Thyroid gland (tissue), 4 donors: ENCODE measurements around the gene SZRD1.

Source experiments
- CTCF ChIP-seq, 6 experiments: fragments of 200-600 bp in 3 of 6; fragments of 450-650 bp in 3 of 6; sonication (generic) in 3 of 6; IDR thresholded peaks; one replicate each; pipeline ENCODE4 v1.5.1; 2016 to 2019; ENCODE audit warnings: antibody characterized with exemption in 6 of 6, mild to moderate bottlenecking in 2 of 6, inconsistent platforms in 1 of 6, moderate library complexity in 1 of 6
- POLR2A ChIP-seq, 2 donors: fragments of 450-650 bp; IDR thresholded peaks; one replicate each; pipeline ENCODE4 v1.6.1; 2017; ENCODE audit warnings: antibody characterized with exemption in 2 of 2, mild to moderate bottlenecking in 2 of 2, moderate library complexity in 1 of 2

- TF ChIP-seq CTCF (IDR thresholded peaks at IDR 0.05): no peak
- TF ChIP-seq POLR2A (IDR thresholded peaks at IDR 0.05): no peak
Measured at GRCh38 chr1:16422041-16422440, 55.0 kb downstream of the SZRD1 start.
